ENCODE measurements around the gene TARBP1.

The TARBP1 gene

DNA sequence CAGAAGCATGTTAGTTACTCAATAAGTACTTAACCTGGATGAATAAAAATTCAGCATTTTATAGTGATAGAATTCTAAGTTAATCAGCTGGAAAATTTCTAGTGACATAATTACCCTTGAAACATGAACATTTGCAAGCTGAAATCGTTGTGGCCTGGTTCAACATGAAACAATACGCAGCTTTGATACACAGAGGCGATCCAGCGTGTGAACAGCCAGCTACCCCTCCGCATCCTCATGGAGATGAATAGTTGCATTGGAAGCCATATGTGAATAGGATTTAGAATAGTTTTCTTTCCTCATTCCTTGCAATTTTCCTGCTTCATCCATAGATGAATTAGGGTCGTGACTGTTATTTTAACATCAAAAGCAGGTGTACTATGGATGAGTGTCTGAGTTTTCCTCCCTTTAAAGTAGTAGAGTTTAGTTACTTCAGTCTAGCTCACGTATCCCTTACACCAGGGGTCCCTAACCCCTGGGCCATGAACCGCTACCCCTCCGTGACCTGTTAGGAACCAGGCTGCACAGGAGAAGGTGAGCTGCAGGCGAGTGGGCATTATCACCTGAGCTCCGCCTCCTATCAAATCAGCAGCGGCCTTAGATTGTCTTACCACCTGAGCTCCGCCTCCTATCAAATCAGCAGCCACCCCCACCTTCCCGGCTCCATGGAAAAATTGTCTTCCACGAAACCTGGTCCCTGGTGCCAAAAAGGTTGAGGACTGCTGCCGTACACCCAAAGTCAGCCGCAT is 6.2 kb upstream of the TARBP1 start:
- no peak for DNase-seq (ENCODE audit: low read depth)

- DNase-seq (ENCODE audit: low read depth) = no peak
Measured at GRCh38 chr1:234484218-234484617, 5.2 kb upstream of the TARBP1 start.

DNA sequence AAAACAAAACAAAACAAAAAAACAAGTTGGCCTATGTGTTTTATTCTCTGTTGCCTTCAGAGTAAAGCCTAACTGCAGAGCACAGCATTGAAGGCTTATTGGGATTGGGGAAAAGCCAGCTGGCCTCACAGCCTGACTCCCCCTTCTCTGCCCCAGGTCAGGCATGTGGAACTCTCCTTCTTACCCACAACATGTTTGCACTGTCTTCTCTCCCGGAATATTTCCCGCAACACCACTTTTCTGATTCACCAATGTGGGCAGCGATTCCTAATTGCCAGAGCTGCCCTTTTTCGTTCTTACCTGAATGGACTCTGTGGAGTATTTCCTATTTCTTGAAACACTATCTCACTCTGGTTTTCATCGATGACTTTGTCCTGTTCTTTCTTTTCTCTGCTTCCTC is 2.8 kb upstream of the TARBP1 start:
- no peak for DNase-seq (ENCODE audit: low read depth)

- DNase-seq (ENCODE audit: low read depth) = no peak
Measured at GRCh38 chr1:234479866-234480265, 887 bp upstream of the TARBP1 start.

- no peak for DNase-seq (ENCODE audit: low read depth)
Measured at GRCh38 chr1:234479310-234479559, 256 bp upstream of the TARBP1 start.

GRCh38 chr1:234478152-234478480 is 863 bp downstream of the TARBP1 start:
- DNase-seq (ENCODE audit: low read depth) = no peak

DNA sequence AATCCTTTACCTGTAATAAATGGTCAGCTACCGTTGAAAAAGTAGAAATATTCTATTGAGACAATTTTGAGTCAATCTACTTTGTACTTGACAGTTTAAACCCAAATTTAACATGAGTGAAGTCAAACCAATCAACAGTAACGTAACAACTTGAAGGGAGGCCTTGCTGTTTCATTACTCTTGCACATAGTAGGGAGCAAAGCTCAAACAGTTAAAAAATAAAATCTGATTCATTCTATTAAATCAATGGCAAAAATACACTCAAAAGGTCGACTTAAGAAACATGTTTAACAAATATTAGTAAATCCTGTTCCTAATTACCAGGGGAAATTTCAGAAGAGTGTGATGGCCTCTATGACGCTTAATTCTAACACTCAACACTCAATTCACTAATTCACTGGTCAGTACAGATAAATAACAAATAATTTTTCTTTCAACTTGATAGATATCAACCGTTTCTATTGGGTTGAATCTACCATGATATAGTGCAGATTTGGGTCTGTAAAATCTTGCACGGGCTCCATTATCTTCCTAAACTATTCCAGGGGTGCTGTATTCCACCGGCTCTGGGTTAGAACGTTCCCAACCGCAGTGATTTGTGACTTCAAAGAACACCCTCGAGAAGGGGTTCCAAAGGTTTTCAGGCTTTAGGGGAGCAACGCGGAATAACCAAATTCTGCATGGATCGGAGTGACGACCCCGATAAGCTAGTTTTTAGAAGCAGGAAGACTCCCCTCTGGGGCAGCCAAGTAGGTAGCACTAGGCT is 1.4 kb downstream of the TARBP1 start:
- no peak for DNase-seq (ENCODE audit: low read depth)

DNA sequence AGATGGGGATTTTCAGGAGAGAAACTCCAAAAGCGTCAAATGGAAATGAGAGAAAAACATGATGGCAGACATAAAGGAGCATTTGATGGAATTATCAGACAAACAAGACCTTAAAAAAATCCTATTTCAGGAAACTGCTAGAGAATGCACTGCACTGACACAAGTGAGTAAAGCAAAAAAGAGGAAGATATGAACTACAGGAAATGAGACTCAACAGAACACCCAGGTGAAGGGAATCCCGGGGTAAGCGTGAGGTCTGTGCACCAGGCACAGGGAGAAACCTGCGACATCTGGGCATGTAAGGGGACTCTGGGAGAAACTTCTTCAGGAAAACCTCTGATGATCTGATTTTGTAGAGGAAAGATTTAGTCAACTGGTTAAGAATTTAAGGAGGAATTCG is 2.8 kb downstream of the TARBP1 start:
- no peak for DNase-seq (ENCODE audit: low read depth)

- DNase-seq (ENCODE audit: low read depth) = no peak
Measured at GRCh38 chr1:234475167-234475793, 3.7 kb downstream of the TARBP1 start.

- DNase-seq (ENCODE audit: low read depth) = no peak
Measured at GRCh38 chr1:234474375-234474774, 4.6 kb downstream of the TARBP1 start.

DNA sequence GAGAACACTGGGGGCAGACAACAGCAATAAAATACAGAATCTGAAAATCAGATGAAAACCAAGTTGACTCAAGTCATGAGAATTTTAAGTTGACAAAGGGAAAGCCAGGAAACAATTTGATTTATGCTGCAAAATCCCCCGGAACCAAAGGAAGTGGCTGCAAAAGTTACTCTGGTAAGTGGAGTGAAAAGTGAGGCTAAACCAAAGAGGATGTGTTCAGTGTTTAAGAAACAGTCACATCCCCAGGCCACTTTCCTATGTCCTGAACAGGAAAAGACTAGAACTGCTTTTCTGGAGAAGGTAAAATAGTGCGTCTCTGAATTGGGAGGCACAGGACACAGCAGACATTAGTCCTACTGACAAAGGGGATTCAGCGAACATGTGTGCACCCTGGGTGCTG is 5.9 kb downstream of the TARBP1 start:
- DNase-seq (ENCODE audit: low read depth) = no peak

- DNase-seq (ENCODE audit: low read depth) = no peak
Measured at GRCh38 chr1:234469376-234469775, 9.6 kb downstream of the TARBP1 start.

GRCh38 chr1:234468580-234468979 is 10.4 kb downstream of the TARBP1 start:
- no peak for DNase-seq (ENCODE audit: low read depth)

GRCh38 chr1:234467821-234468220 is 11.2 kb downstream of the TARBP1 start:
- no peak for DNase-seq (ENCODE audit: low read depth)

DNA sequence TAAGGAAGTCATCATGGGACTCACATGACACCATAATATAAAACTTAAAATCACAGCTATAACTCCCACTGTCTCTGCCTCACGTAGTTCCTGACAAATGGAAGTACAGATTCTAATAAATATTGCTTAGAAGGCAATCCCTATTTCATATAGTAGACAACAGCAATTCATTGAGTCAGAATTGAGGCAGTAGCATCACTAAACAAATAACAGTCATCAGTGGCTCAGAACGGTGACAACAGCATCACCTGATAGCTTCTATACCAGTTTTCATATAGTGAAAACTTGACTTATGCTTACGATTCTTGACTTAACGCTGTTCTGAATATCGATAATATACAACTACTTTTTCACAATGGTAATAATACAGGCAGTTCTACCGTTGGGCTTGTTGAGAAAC is 12.0 kb downstream of the TARBP1 start:
- no peak for DNase-seq (ENCODE audit: low read depth)

DNA sequence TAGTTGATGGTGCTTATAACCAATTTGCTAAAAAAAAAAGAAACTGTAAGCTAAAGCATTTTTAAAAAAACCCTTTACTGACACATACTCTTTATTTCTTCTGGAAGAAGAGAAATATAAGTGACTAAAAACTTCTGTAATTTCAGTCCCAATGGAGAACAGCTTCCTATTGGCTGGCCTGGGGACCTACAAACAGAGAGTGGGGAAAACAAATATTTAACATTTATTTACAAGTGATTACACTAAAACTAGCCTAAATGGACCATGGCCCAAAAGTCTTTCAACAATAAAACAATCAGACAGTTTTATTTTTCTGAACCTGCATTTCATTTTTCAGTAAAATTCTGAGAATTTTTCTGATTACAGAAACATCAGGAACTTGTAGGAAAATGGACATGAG is 15.2 kb downstream of the TARBP1 start:
- no peak for DNase-seq (ENCODE audit: low read depth)

GRCh38 chr1:234460652-234461051 is 18.3 kb downstream of the TARBP1 start:
- DNase-seq (ENCODE audit: low read depth) = no peak

- no peak for DNase-seq (ENCODE audit: low read depth)
Measured at GRCh38 chr1:234458352-234459017, 20.5 kb downstream of the TARBP1 start.

- no peak for DNase-seq (ENCODE audit: low read depth)
Measured at GRCh38 chr1:234454926-234455325, 24.1 kb downstream of the TARBP1 start.

- no peak for DNase-seq (ENCODE audit: low read depth)
Measured at GRCh38 chr1:234452406-234452965, 26.5 kb downstream of the TARBP1 start.

GRCh38 chr1:234440348-234440747 is 38.6 kb downstream of the TARBP1 start:
- no peak for DNase-seq (ENCODE audit: low read depth)

GRCh38 chr1:234438579-234438978 is 40.4 kb downstream of the TARBP1 start:
- DNase-seq (ENCODE audit: low read depth) = no peak
